HG03175 (cell line): ENCODE measurements around the gene MTMR12.

Experiments
- ATAC-seq: cut with Tn5 transposase; IDR thresholded peaks from one replicate; pipeline ENCODE4 v1.9.1; 2021; ENCODE audit warnings: mild to moderate bottlenecking, moderate library complexity; ENCODE audit not compliant: unreplicated experiment

Gene MTMR12

GRCh38 chr5:32312595-32313332, at the start of gene MTMR12:
TSS of gene MTMR12 (minus strand) at chr5:32312939. CDS start at chr5:32312838, 101 bp downstream.
- ATAC-seq: peak; percentile 92

- no peak for ATAC-seq
These were observed 49.8 kb upstream of the MTMR12 start for GRCh38 chr5:32362527-32362926.

- no peak for ATAC-seq
These were observed 48.2 kb upstream of the MTMR12 start for GRCh38 chr5:32360906-32361305.

GRCh38 chr5:32358611-32359010, 45.9 kb upstream of the MTMR12 start:
- ATAC-seq: no peak

GRCh38 chr5:32357658-32358057, 44.9 kb upstream of the MTMR12 start:
- ATAC-seq: no peak

- ATAC-seq: no peak
These were observed 42.9 kb upstream of the MTMR12 start for GRCh38 chr5:32355686-32356085.

- no peak for ATAC-seq
These were observed 40.7 kb upstream of the MTMR12 start for GRCh38 chr5:32353420-32353819.

- ATAC-seq: no peak
These were observed 39.9 kb upstream of the MTMR12 start for GRCh38 chr5:32352685-32353084.

GRCh38 chr5:32346869-32347268, 34.1 kb upstream of the MTMR12 start:
- no peak for ATAC-seq

GRCh38 chr5:32343058-32343672, 30.4 kb upstream of the MTMR12 start:
- no peak for ATAC-seq

GRCh38 chr5:32342656-32343055, 29.9 kb upstream of the MTMR12 start:
- ATAC-seq: no peak

GRCh38 chr5:32339878-32340277, 27.1 kb upstream of the MTMR12 start:
- ATAC-seq: no peak

GRCh38 chr5:32339198-32339597, 26.5 kb upstream of the MTMR12 start:
- ATAC-seq: no peak

- ATAC-seq: no peak
These were observed 20.2 kb upstream of the MTMR12 start for GRCh38 chr5:32332966-32333365.

GRCh38 chr5:32332361-32332760, 19.6 kb upstream of the MTMR12 start:
- ATAC-seq: no peak

- no peak for ATAC-seq
These were observed 19.2 kb upstream of the MTMR12 start for GRCh38 chr5:32331935-32332274.

GRCh38 chr5:32331217-32331934, 18.6 kb upstream of the MTMR12 start:
- ATAC-seq: no peak

GRCh38 chr5:32330126-32330971, 17.6 kb upstream of the MTMR12 start:
- ATAC-seq: no peak

GRCh38 chr5:32329395-32329834, 16.7 kb upstream of the MTMR12 start:
- peak; percentile 65 for ATAC-seq

- ATAC-seq: no peak
These were observed 13.6 kb upstream of the MTMR12 start for GRCh38 chr5:32326216-32326772.

GRCh38 chr5:32325616-32326015, 12.9 kb upstream of the MTMR12 start:
- ATAC-seq: no peak
